Left ventricle myocardium inferior (tissue), 1 donor: ENCODE results near the gene LRRC7. TPM values are rescaled to one million over a fixed set of nuclear protein-coding genes. Genes with fewer than 3 reads are reported as not detected.

Experiments used
- DNase-seq: peaks from one replicate; pipeline ENCODE4 v3.0.0-alpha.2; 2020
- H3K27ac ChIP-seq: fragments of 200-600 bp; replicated peaks from 2 replicates; pipeline ENCODE4 v1.8.0; 2021
- H3K27me3 ChIP-seq: fragments of 200-600 bp; 2 replicates; pipeline ENCODE4 v1.8.0; 2021; ENCODE audit warnings: low read depth
- H3K36me3 ChIP-seq: fragments of 200-600 bp; 2 replicates; pipeline ENCODE4 v1.8.0; 2021
- H3K4me1 ChIP-seq: fragments of 200-600 bp; 2 replicates; pipeline ENCODE4 v1.8.0; 2021
- H3K4me3 ChIP-seq: fragments of 200-600 bp; 2 replicates; pipeline ENCODE4 v1.8.0; 2021; ENCODE audit warnings: mild to moderate bottlenecking, moderate library complexity
- H3K9me3 ChIP-seq: fragments of 200-600 bp; replicated peaks from 2 replicates; pipeline ENCODE4 v1.8.0; 2021
- intact Hi-C: fragments of 100-400 bp; cut with micrococcal nuclease; formaldehyde crosslinking; loops from one replicate; pipeline ENCODE4 v1.11.0; 2022
- total RNA-seq: library from RNA; stranded (reverse); fragmentation: NEBNext Ultra II Directional; extraction: Animal tissue kit (Norgen Biotek cat#: 25700); gene quantifications from one replicate; pipeline ENCODE4 v1.2.1, GENCODE V29; 2021
- TF ChIP-seq, protein P1 (sequence below): fragments of 200-600 bp; IDR thresholded peaks from 2 replicates; pipeline ENCODE4 v1.8.0; 2021; ENCODE audit warnings: antibody characterized with exemption, mild to moderate bottlenecking, borderline replicate concordance
- donor health status: DM: no; HTN: yes; CAD: no; lungs with severe emphysema.

LRRC7 gene
- total RNA-seq, 1 donor from 2014 or later: 0.44 TPM

DNA sequence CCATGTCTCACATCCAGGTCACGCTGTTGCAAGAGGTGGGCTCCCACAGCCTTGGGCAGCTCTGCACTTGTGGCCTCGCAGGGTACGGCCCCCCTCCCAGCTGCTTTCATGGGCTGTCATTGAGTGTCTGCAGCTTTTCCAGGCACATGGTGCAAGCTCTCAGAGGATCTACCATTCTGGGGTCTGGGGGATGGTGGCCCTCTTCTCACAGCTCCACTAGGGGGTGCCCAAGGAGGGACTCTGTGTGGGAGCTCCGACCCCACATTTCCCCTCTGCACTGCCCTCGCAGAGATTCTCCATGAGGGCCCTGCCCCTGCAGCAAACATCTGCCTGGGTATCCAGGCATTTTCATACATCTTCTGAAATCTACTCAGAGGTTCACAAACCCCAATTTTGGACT, 219.4 kb downstream of the LRRC7 start:
- no peak overlapping the region for H3K4me3 ChIP-seq
- H3K27me3 ChIP-seq: no peaks in the 10 kb centered on the region
- no peak for DNase-seq
- intact Hi-C loops: no loop called here
- no peaks in the 10 kb centered on the region for H3K9me3 ChIP-seq
- H3K27ac ChIP-seq: no peak overlapping the region
- H3K4me1 ChIP-seq: no peaks in the 10 kb centered on the region
- TF ChIP-seq, protein P1, sequence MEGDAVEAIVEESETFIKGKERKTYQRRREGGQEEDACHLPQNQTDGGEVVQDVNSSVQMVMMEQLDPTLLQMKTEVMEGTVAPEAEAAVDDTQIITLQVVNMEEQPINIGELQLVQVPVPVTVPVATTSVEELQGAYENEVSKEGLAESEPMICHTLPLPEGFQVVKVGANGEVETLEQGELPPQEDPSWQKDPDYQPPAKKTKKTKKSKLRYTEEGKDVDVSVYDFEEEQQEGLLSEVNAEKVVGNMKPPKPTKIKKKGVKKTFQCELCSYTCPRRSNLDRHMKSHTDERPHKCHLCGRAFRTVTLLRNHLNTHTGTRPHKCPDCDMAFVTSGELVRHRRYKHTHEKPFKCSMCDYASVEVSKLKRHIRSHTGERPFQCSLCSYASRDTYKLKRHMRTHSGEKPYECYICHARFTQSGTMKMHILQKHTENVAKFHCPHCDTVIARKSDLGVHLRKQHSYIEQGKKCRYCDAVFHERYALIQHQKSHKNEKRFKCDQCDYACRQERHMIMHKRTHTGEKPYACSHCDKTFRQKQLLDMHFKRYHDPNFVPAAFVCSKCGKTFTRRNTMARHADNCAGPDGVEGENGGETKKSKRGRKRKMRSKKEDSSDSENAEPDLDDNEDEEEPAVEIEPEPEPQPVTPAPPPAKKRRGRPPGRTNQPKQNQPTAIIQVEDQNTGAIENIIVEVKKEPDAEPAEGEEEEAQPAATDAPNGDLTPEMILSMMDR: no peak
- no peaks in the 10 kb centered on the region for H3K36me3 ChIP-seq

GRCh38 chr1:69791311-69791710, 223.6 kb downstream of the LRRC7 start:
- TF ChIP-seq, protein P1: no peak
- no peak for DNase-seq
- no peaks in the 10 kb centered on the region for H3K4me1 ChIP-seq
- H3K4me3 ChIP-seq: no peak overlapping the region
- H3K9me3 ChIP-seq: no peaks in the 10 kb centered on the region
- no peak overlapping the region for H3K27ac ChIP-seq
- no peaks in the 10 kb centered on the region for H3K36me3 ChIP-seq
- intact Hi-C loops: no loop called here
- no peaks in the 10 kb centered on the region for H3K27me3 ChIP-seq

DNA sequence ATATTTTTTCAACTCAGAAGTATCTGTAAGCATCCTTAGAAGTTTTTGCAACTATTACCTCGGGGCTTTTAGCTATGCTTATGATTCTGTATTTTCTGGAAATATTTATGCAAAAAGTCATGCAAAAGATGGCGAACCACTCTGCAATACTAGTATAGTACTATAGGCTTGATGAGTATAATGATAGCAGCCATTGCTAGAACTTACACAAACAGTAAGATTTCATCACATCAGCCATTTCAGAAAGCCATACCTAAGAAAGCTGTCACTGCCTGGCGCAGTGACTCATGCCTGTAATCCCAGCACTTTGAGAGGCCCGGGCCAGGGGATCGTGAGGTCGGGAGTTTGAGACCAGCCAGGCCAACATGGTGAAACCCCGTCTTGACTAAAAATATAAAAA, 227.1 kb downstream of the LRRC7 start:
- Histone ChIP-seq H3K27me3 (no peaks in the 10 kb centered on the region), H3K36me3 (no peaks in the 10 kb centered on the region), H3K27ac (no peak overlapping the region), H3K4me3 (no peak overlapping the region), H3K9me3 (no peaks in the 10 kb centered on the region), H3K4me1 (no peaks in the 10 kb centered on the region)
- DNase-seq: no peak
- TF ChIP-seq, protein P1: no peak
- intact Hi-C loops: no loop called here

GRCh38 chr1:69814926-69815325, 247.2 kb downstream of the LRRC7 start:
- DNase-seq: no peak
- H3K4me3 ChIP-seq: no peak overlapping the region
- H3K27me3 ChIP-seq: no peaks in the 10 kb centered on the region
- H3K36me3 ChIP-seq: no peaks in the 10 kb centered on the region
- TF ChIP-seq, protein P1: no peak
- H3K27ac ChIP-seq: no peak overlapping the region
- intact Hi-C loops: no loop called here
- no peaks in the 10 kb centered on the region for H3K4me1 ChIP-seq
- no peaks in the 10 kb centered on the region for H3K9me3 ChIP-seq

GRCh38 chr1:69824932-69825331, 257.2 kb downstream of the LRRC7 start:
- H3K36me3 ChIP-seq: no peaks in the 10 kb centered on the region
- intact Hi-C loops: no loop called here
- H3K4me1 ChIP-seq: no peaks in the 10 kb centered on the region
- H3K27me3 ChIP-seq: no peaks in the 10 kb centered on the region
- DNase-seq: peak; percentile 16
- H3K9me3 ChIP-seq: peaks cover 17% of the 10 kb centered on the region
- H3K4me3 ChIP-seq: no peak overlapping the region
- TF ChIP-seq, protein P1: no peak
- H3K27ac ChIP-seq: no peak overlapping the region

GRCh38 chr1:69827732-69828131, 260.0 kb downstream of the LRRC7 start:
- no peak for DNase-seq
- Histone ChIP-seq H3K4me3 (no peak overlapping the region), H3K4me1 (no peaks in the 10 kb centered on the region), H3K27ac (no peak overlapping the region), H3K27me3 (no peaks in the 10 kb centered on the region), H3K36me3 (no peaks in the 10 kb centered on the region), H3K9me3 (no peaks in the 10 kb centered on the region)
- TF ChIP-seq, protein P1: no peak
- intact Hi-C loops: no loop called here
